GM21619 (cell line): Measurements from ENCODE around the gene GPHA2.

ENCODE experiments used
- ATAC-seq: cut with Tn5 transposase; IDR thresholded peaks from one replicate; pipeline ENCODE4 v1.9.1; 2021; ENCODE audit not compliant: unreplicated experiment

The GPHA2 gene

GRCh38 chr11:64892411-64892831, 43.3 kb downstream of the GPHA2 start:
- no peak for ATAC-seq

GRCh38 chr11:64891880-64892279, 43.8 kb downstream of the GPHA2 start:
- no peak for ATAC-seq

- ATAC-seq: no peak
Observed at GRCh38 chr11:64891215-64891848, 44.4 kb downstream of the GPHA2 start.

- no peak for ATAC-seq
Observed at GRCh38 chr11:64890522-64890939, 45.2 kb downstream of the GPHA2 start.

- no peak for ATAC-seq
Observed at GRCh38 chr11:64888729-64889511, 46.8 kb downstream of the GPHA2 start.

GRCh38 chr11:64888406-64888728, 47.3 kb downstream of the GPHA2 start:
- ATAC-seq: no peak

- no peak for ATAC-seq
Observed at GRCh38 chr11:64887757-64888405, 47.8 kb downstream of the GPHA2 start.

GRCh38 chr11:64887234-64887756, 48.4 kb downstream of the GPHA2 start:
- no peak for ATAC-seq

- ATAC-seq: no peak
Observed at GRCh38 chr11:64885367-64886286, 50.1 kb downstream of the GPHA2 start.
